Right renal cortex interstitium (tissue), 3 donors: ENCODE results near the gene CRELD2. TPM values are rescaled to one million over a fixed set of nuclear protein-coding genes. Genes with fewer than 3 reads are reported as not detected.

Experiments used
- DNase-seq, 3 donors: peaks; one replicate each; pipeline ENCODE4 v3.0.0-alpha.2; 2013; ENCODE audit warnings: low read depth in 3 of 3, low spot score in 2 of 3
- polyA plus RNA-seq, 3 donors: library from polyadenylated mRNA; unstranded; fragments of 120-200 nt; gene quantifications; one replicate each; pipeline ENCODE4 v1.2.1, GENCODE V29; 2013; ENCODE audit not compliant: insufficient read length in 3 of 3

The CRELD2 gene
- polyA plus RNA-seq, 3 donors: 23.6 to 28.5 (median 26.4) TPM

- DNase-seq: no peak
Measured at GRCh38 chr22:49965091-49966040, 46.9 kb downstream of the CRELD2 start.

DNA sequence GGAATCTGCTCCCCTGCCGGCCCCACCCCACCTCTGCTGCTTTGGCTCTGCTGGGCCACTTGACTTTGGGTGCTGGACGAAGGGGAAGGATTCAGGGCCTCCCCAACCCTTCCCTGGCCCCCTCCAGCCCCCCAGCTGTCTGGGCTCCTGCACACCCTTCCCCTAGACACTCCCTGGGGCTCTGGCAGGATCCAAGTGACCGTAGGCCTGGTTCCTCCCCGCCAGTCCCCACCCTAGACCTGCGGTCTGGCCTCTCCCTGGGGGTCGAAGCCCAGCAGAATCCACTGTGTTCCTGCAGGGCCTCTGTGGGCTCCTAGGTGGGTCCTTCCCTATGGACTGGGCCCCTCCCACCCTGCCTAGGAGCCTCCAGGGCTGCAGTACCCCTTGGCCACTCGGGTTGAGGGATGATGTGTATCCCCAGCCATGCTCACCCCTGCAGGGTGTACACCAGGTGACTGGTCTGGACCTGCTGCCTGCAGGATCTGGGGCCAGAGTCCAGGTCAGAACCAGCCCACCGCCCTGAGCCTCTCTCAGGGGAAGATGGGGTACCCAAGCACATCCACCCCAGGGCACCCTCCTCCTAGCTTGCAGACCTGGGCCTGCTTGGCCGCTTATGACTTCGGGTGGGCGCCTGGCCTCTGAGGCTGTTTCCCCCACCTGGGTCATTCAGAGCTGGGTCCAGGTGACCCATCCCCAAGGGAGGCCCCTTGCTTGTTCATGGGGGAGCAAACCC, 47.8 kb downstream of the CRELD2 start:
- DNase-seq: no peak

GRCh38 chr22:49966774-49967705, 48.6 kb downstream of the CRELD2 start:
- no peak for DNase-seq

DNA sequence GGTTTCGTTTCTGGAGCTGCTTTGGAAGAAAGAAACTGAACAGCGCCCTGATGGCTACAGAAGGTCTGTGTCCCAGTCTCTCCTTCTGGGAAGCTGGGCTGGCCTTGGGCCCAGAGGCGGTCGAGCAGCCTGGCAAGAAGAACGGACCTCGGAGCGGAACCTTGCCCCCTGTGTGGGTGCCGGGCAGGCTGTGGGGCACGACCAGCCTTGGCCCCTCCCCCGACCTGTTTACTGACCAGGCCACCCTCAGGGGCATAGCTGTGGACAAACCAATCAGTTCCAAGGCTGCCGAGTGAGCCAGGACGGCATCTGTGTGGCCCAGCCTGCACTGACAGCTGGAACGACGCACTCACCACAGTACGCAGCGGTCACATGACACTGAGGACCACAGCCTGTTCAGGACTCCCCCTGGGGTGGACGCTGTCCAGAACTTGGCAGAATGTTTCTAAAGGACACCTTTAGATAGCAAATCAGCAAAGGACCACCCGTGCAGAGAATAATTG, 49.3 kb downstream of the CRELD2 start:
- no peak for DNase-seq

DNA sequence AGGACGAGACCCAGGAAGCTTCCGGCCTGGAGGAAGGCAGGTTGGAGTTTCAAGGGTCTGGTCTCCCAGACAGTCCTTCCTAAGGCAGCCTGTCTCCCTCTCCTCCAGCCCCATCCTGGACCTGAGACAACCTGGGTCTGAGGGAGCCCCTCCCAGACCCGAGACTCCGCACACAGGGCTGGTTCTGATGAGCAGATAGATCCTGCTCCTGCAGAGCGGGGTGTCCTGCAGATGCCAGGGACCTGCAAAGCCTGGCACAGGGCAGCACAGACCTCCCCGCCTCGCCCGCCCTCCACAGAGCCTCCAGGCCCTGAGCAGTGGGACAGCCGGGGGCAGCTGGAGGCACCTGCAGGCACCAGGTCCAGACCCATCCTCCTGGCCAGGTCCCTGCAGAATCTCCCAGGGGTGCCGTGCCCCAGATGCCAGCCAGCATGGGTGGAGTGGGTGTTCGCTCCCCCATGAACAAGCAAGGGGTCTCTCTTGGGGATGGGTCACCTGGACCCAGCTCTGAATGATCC, 49.9 kb downstream of the CRELD2 start:
- DNase-seq: no peak

- no peak for DNase-seq
Measured at GRCh38 chr22:49968831-49969661, 50.6 kb downstream of the CRELD2 start.

DNA sequence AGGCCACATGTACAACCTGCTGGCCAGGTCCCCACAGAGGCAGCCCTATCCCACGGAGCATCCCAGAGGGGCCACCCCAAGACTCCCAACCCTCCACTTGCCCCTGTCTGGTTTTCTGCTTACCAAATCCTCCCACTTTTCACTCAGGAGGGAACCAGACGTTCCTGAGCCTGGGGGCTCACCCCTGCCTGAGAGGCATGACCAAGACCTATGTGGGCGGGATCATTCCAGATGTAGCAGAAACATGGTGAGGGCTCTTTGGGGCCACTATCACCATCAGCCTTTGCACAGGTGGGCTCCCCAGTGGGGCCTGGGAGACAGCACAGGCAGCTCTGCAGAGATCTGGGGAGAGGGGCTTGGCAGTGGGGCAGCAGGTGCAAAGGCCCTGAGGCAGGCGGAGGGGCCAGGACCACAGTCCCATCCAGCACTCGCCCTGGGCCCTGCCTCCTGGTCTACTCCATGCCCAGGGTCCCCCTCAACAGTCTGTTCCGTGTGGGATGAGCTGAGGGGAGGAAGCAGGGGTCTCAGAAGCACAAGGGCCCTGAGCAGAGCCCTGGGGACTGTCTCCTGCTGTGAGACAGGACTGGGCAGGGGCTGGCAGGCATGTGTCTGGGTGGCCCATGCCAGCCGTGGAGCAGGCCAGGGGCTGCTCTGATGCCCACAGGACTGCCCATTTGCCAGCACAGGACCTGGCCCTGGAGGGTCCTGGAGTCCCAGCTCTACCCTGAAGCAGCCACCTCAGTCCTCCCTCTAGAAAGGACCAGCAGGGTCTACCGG, 51.5 kb downstream of the CRELD2 start:
- DNase-seq: no peak

- DNase-seq: peak in 2 of 3 donors; percentile 70 to 73
Measured at GRCh38 chr22:49970528-49971231, 52.2 kb downstream of the CRELD2 start.

DNA sequence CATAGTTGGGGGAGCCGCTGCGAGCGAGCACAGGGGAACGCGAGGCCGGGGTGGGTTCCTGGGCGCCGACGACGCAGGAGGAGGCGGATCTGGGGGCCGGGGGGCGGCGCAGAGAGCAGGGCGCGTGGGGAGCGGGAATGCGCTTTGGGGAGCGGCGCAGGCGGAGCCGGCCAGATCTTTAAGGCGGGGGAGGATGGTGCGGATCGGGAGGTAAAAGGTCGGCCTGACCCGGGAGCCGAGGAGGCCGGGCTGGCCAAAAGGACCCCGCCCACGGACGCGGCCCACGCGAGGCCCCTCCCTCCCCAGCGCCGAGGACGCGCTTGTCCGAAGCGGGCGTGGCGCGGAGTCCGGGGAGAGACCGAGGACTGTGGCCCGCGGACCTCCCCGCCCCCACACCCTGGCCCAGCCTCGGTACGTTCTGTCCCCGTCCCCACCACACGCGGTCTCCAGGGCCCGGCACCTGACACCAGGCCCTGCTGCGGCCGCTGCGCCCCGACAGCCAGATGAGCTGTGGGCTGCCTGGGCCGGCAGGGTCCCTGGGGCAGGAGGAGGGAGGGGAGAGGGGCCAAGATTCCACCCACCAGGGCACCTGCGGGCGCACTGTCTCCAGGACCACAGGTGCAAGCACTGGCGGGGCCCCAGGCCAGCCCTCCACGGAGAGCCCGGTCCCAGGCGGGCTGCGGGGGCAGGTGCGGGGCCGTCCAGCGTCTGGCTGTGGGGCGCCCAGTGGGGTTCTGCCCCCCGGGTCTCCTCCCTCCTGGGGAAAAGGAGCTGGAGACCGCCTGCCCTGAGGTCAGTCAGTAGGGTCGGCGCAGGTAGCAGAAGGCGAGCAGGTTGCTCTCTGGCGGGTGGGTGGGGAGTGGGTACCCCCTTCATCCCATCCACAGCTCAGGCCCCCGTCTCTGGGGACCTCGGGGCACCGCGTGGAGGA, 53.1 kb downstream of the CRELD2 start:
- no peak for DNase-seq

- no peak for DNase-seq
Measured at GRCh38 chr22:49972163-49973017, 54.0 kb downstream of the CRELD2 start.

- no peak for DNase-seq
Measured at GRCh38 chr22:49973018-49973961, 54.9 kb downstream of the CRELD2 start.

DNA sequence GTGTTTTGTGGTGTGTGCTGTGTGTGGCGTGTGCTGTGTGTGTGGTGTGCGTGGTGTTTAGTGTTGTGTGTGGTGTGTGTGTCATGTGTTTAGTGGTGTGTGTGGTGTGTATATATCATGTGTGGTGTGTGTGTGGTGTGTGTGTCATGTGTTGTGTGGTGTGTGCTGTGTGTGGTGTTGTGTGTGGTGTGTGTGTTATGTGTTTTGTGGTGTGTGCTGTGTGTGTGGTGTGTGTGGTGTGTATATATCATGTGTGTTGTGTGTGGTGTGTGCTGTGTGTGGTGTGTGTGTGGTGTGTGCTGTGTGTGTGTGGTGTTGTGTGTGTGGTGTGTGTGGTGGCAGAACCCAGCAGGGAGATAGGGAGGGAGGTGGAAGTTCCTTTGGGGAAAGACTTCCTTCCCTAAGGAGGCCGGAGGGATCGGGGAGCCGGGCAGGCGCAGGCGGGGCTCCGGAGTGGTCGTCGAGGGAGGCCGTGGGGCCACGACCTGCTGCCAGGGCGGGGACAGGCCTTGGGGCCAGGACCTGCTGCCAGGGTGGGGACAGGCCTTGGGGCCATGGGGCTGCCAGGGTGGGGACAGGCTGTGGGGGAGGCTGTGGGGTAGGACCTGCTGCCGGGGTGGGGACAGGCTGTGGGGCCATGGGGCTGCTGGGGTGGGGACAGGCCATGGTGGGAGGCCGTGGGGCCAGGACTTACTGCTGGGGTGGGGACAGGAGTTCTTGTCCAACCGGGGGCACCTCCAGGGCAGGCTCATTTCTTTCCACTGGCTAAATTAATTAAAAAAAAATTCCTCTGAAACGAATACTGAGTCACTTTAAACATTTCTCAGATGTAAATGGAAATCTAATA, 57.3 kb downstream of the CRELD2 start:
- no peak for DNase-seq

GRCh38 chr22:49976439-49977175, 58.2 kb downstream of the CRELD2 start:
- DNase-seq: no peak
